Skin of body (tissue), 2 donors: ENCODE results near the gene DCDC1. TPM values are rescaled to one million over a fixed set of nuclear protein-coding genes. Genes with fewer than 3 reads are reported as not detected.

ENCODE experiments used
- DNase-seq: peaks from one replicate; lab custom pipeline; 2025; lab: John Stamatoyannopoulos, UW
- total RNA-seq: library from RNA; depleted of rRNA; stranded (reverse); fragments of >200 nt; gene quantifications from one replicate; pipeline ENCODE4 v1.2.3, GENCODE V29; 2014

DCDC1 gene
- total RNA-seq, 1 donor from 2014 or later, result 0.89 TPM

GRCh38 chr11:30860146-30860545 is 509.4 kb downstream of the DCDC1 start:
- DNase-seq, result no peak

DNA sequence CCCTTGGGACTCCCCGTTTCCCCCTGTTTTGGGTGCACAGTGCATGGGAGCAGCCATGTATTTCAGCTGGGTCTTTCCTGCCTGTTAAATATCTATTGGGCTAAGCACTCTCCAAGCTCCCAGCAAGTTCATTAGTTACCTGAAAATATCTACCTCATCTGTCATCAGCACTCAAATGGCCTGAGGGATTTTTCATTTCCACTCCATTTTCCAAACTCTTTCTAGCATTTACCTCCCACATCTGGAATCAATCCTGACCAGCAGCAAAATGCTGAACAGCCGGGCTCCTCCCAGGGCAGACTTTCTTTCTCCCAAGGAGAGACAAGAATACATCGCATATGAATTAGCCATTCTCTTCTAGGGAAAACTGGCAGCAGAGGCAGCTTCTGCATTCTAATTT is 509.9 kb downstream of the DCDC1 start:
- DNase-seq, result peak; percentile 47

DNA sequence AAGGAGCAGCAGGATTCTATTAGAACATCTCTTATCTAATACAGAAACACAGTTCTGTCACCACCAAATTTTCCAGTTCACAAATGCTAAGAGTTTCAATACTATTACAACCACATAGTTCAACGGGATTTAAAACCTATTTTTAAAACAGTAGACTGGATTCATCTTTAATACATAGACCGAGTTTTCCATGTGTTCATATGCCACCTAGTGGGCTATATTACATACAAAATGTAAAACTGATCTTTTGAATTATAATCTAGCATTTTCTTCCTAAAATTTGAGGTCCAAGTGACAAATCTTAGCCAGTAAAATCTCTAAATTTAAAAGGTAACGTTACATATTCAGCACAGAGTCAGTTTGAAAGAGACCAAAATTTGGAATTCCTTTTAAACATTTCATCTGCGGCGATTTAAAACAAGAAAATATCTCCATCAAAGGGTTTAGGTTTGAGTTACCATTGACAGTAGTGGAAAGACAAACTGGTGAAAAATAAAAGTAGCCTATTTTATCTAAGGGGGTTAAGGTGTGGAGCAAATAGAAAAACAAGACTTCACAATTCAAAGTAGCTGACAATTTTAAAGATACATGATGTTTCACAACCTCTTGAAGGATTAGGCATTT is 514.0 kb downstream of the DCDC1 start:
- peak; percentile 26 for DNase-seq

GRCh38 chr11:30853439-30853838 is 516.1 kb downstream of the DCDC1 start:
- no peak for DNase-seq

GRCh38 chr11:30852645-30853044 is 516.9 kb downstream of the DCDC1 start:
- no peak for DNase-seq

- DNase-seq, result no peak
Measured at GRCh38 chr11:30852091-30852490, 517.4 kb downstream of the DCDC1 start.

- DNase-seq, result no peak
Measured at GRCh38 chr11:30837252-30837651, 532.3 kb downstream of the DCDC1 start.

DNA sequence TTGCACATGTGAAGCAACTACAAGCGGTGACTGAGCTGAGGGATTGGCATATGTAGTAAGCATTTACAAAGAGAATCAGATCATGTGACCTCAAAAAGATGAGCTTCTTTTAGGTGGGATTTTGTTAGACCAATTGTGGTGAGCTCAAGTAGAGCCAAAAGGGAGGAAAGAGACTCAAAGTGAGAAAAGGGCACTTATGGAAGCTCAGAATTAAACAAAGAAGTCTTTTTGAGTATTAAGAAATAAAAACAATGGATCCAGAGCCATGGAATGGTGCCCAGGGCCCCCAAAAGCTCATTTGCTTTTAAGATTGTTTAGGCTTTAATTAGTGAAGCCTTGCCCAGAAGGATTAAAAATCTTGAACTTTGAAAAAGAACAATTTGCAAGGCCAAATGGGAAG is 536.7 kb downstream of the DCDC1 start:
- no peak for DNase-seq

- no peak for DNase-seq
Measured at GRCh38 chr11:30830681-30831080, 538.9 kb downstream of the DCDC1 start.

DNA sequence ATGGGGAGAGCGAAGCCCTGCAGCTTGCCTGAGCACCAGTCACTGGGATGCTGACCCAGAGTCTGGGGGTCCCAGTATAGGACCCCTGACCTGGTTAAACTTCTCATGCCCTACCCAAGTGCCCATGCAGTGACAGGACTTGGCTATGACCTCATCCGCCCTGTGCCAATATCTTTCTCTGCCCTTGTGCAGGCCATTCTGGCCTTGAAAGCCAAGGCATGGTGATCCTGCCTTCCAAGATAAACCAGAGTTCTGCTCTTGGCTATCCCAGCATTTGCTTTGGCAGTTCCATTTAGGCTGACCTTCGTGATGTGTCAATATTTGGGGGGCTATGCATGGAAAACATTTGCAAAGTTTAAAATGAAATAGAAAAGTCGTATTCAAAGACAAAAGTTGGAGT is 542.6 kb downstream of the DCDC1 start:
- DNase-seq, result no peak

DNA sequence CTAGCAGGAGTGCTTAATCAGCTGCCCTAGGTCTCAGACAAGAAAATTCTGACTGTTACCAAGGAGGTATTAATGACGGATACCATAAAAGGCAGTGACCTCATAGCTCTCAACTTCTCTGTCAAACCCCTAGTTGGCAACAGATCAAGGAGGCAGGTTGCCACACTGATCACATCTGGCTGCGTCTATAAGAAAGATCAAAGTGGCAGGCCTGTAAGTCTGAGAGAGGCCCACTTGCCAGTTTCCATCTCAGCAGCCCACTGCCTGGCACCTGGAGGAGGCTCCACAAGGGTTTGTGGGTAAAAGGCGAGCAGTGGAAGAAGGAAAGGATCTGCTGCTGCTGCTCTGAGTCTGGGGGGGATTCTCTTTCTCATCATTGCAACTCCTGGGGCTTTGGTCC is 543.8 kb downstream of the DCDC1 start:
- no peak for DNase-seq

DNA sequence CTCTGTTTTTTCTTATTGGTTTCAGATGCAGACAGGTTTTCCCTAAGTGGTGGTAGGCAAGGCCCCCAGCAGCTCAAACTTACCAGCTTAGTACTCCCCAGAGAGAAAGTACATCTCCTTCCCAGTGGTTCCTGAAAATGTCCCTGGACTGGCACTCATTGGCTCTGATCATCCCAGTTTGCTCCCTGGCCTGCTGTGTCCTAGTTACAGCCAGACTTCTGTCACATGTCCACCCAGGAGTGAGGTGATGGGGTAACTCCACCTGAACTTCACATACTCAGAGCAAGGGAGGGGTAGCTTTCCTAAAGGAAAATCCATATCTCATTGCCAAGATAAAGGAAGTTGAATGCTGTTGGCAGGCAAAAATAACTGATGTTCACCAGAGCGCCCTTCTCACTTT is 546.4 kb downstream of the DCDC1 start:
- no peak for DNase-seq

GRCh38 chr11:30821438-30821965 is 548.0 kb downstream of the DCDC1 start:
- DNase-seq, result no peak

DNA sequence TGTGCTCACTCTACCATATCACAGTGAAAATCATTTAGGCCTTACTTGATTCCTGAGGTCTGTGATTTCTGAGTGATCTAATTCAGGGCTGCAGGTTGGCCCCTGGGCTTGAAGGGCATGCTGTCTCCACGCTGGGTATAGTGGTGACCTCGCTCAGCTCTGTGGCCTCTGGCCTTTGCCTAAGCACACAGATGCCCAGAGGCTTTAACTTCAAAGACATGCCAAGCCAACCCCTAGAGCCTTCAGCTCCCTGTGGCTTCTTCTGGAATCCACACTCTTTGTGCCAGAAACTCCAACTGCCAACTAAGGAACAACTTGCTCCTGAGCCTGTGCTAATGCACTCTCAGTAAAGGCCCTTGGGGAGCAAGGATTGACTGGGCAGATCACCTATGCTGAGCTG is 550.8 kb downstream of the DCDC1 start:
- DNase-seq, result no peak

GRCh38 chr11:30816959-30817880 is 552.3 kb downstream of the DCDC1 start:
- DNase-seq, result no peak

- no peak for DNase-seq
Measured at GRCh38 chr11:30815619-30816018, 553.9 kb downstream of the DCDC1 start.

DNA sequence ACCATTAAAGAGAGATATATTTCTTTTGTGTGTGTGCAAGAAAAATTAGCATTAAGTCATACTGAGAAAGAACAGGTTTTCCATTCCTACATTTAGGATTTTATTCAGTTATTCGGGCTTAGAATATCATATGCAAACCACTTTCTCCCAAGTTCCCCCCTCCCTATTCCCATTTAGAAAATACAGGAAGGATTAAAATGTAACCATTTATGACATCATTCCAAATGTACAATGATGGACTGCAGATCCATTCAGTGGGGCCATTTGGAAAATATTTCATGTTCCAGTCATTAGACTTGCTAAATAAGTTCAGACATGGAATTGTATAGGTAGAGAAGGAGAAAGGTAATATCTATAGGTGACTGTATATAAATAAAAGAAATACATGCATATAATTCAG is 554.8 kb downstream of the DCDC1 start:
- DNase-seq, result no peak

Other genes starting within 250 kb of the DCDC1 start
- 14.7 TPM for gene DNAJC24, start 121 bp upstream of the DCDC1 start, total RNA-seq
- gene IMMP1L, start 139.9 kb upstream of the DCDC1 start, total RNA-seq, result 20.9 TPM
- 31.4 TPM for gene ELP4, start 140.0 kb upstream of the DCDC1 start, total RNA-seq